AG08396 (cell line): Measurements from ENCODE around the gene LACTB.
"Not testable (repeated sequence)": the region's sequence is repeated elsewhere in the genome, so short reads cannot be mapped to it uniquely, and the experiment has no call there.

Source experiments
- DNase-seq: peaks from one replicate; pipeline ENCODE4 v3.0.0; 2012; ENCODE audit warnings: low spot score, mixed read lengths

LACTB gene

DNA sequence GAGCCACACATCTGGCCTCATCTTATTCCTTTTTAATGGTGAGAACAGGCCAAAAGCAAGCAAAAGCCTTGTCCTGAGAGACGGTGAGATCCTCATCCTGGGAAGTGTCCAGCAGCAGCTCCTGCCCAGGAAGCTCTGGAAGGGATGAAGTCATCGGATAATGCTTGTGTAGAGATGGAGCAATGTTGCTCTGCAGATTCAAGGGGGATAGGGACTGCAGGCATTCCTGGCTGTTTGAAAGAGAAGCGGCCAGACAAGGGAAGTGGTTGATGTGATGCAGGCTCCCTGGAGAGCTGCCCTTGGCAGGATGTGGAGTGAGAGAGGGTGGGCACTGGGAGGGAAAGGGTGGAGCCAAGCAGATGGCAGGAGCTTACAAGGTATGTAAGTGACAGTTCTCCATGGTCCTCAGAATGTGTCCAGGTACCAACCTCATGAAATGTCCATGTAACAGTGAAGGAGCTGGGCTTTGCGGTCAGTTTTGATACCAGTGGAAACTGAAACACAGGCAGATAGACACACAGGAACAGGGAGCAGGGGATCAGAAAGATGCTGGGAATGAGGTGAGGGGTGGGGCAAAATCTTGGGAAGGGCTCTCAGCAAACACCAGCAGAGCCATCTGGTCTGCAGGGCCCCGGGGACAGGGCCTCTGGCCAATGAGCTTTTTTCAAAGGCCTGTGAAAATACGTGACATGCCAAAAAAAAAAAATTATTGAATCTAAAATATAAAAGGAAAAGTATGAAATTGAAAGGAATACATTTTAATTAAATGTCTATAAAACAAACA is 32.2 kb upstream of the LACTB start:
- peak; percentile 67 for DNase-seq

DNA sequence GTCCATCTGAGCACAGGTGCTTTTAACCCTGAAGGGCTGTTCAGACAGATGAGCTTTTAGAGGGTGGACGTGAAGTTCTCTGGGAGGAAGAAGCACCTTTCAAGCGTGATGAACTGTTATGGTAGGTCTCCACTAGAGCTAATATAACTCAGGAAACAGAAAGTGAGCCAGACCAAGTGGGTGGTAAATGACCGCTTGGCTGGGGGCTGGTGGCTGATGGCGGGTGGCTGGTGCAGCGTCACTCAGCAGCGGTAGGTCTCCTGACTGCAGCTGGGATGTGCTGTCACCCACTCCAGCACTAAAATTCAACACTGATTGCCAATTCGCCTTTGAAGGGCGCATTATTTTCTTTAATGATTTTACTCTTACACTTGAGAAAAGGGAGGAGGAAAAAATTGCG is 31.2 kb upstream of the LACTB start:
- no peak for DNase-seq

DNA sequence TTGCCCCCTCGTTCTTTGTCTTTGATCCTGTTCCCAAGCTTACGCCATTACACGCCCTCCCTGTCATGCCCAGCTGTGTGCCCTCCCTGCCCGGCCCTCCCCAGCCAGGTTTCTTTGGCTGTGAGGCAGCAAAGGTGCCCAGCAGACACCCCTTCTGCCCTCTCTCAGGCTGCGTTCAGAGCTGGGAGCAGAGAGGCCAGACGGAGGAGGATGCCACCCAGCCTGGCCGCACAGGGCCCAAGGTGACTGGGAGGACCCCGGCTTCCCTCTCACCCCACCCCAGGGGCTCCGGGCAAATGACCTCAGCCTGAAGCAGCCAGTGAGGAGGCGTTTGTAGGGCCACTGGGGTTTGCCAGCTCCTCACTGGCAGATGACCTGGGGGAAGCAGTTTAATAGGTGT is 30.8 kb upstream of the LACTB start:
- DNase-seq = no peak

DNA sequence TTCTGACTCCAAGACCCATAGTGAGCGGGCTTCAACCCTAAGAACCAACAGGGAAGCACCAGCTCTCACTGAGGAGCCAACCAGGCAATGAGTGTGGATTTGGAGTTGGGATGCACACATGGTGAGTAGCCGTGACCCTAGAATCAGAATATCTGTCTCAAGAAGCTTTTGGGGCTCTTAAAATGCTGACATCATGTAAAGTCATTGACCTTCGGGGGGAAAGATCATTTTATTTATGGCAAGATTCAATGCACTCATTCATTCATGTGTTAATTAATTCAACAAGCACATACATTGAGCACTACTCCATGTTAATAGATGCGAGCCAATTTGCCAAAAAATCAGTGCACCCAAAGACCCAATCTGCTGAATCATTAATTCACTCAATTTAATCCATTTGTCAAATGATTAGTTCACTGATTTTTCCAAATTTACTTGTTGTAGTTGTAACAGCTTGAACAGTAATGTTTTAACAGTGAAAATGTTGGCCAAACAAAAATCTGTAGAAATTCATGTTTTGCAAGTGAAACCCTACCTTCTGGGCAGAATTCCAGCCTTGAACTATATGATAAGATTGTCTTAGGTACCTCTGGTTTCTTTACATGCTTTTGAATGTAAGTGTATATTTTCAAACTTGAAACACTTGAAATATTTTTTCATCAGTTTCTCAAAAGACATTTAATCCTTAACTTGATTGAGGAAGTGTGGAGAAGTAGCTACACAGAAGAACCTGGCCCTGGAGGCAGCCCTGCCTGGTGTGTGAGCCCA is 29.8 kb upstream of the LACTB start:
- DNase-seq = no peak

DNA sequence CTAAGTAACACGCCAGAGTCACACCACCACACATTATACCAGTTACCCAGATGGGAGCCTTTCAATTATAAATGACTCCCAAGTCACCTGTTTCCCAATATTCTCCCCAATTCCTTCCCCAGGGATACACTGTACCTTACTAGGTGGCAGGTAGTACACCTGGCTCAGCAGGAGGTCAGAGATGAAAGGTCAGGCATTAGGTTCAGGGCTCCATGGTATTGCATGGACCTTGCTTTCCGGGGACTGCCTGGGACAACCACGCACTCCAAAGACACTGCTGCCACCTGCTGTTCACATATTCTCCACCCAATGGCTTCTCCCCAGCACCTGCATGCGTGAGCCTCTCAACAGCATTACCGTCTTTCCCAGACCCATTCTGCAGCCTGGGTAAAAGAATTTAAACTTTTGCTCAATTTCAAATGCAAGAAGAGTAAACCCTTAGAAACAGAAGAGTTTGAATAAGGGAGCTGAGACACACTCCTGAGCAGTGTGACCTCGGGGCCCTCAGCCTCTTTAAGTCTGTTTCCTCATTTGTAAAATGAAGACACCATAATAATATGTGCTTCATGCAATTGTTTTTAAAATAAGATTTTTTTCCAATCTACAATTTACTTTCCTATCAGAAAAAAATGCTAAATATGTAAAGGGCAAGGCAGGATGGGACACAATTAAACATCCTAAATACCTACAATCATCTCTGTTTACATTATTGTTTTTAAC is 28.0 kb upstream of the LACTB start:
- peak; percentile 70 for DNase-seq

DNA sequence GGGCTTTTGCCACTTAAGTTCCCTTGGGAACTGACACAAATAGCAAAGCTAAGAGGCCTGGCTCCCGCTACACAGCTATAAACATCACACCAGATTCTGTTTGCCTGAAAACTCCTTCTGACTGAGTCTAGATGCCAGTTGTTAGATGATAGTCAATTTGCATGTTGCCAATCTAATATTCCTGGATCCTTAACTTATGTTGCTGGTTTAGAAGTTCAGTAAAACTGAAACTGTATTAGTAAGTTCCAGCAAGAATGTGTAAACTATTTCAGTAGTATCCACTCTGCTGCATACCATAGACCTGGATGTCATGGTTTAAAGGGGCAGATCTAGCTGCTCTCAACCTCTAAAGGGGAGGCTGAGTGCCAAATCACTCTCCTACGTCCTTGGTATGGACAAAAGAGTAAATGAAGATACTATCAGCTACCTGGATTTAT is 27.1 kb upstream of the LACTB start:
- DNase-seq = peak; percentile 75

DNA sequence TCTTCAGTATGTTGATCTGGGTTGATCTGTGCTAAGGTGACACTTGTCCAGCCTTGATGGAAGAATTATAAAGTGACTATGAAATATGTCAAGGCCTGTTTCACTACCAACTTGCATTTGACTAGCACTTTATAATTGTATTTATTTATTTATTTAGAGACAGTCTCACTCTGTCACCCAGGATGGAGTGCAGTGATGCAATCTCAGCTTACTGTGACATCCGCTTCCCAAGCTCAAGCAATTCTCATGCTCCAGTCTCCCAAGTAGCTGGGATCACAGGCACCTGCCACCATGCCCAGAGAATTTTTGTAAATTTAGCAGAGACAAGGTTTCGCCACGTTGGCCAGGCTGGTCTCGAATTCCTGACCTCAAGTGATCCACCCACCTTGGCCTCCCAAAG is 25.5 kb upstream of the LACTB start:
- no peak for DNase-seq

DNA sequence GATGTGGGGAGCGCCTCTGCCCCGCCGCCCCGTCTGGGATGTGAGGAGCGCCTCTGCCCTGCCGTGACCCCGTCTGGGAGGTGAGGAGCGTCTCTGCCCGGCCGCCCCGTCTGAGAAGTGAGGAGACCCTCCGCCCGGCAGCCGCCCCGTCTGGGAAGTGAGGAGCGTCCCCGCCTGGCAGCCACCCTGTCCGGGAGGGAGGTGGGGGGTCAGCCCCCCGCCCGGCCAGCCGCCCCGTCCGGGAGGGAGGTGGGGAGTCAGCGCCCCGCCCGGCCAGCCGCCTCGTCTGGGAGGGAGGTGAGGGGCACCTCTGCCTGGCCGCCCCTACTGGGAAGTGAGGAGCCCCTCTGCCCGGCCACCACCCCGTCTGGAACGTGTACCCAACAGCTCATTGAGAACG is 22.8 kb upstream of the LACTB start:
- not testable (repeated sequence) for DNase-seq

DNA sequence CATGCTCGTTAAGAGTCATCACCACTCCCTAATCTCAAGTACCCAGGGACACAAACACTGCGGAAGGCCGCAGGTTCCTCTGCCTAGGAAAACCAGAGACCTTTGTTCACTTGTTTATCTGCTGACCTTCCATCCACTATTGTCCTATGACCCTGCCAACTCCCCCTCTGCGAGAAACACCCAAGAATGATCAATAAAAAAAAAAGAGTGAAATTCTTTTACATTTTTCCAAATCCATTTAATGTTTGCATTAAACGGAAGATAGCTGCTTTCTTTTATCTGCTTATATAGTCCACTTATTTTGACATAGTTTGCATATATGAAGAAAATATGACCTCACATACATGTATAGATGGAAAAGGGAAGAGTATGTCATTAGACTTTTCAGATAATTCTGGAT is 22.1 kb upstream of the LACTB start:
- DNase-seq = not testable (repeated sequence)

DNA sequence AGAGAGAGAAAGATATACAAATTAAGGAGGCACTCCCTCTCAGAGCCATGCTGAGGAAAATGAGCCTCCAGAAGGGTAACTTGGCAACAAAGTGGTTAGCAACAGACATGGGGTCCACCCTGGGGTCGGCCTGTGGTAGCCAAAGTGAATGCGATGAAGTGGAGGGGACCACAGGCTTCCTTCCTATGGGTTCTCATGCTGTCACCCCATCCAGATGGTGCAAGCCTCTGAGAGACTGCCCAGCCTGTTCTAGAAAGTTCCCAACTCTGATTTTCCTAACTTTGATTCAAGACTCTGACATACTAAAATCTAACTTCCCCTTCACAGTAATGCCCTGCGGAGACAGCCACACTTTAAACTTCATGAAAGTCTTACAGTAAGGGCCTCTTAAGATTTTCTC is 18.2 kb upstream of the LACTB start:
- no peak for DNase-seq

DNA sequence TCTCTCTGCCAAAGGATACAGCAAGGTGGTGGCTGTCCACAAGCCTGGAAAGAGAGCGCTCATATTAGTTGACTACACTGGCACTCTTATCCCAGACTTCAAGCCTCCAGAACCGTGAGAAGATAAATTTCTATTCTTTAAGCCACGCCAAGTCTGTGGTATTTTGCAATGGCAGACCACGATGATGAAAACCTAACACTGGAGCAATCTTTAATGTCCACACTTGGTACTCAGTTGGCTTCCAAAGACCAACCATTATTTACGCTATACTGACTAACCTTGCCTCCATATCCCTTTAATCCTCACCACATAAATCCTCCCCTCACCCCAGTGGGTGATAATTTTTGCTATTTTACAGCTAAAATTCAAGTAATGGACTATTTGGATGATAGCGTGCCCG is 16.9 kb upstream of the LACTB start:
- no peak for DNase-seq

DNA sequence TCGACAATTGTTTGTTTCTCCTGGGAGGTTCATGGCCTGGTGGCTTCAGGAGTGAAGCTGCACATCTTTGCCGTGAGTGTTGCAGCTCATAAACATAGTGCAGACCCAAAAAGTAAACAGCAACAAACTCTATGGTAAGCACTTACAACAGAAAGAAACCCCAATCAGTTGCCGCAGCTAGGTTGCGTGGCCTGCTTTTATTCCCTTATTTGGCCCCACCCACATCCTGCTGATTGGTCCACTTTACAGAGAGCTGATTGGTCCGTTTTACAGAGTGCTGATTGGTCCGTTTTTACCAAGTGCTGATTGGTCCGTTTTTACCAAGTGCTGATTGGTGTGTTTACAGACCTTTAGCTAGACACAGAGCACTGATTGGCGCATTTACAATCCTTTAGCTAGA is 16.3 kb upstream of the LACTB start:
- not testable (repeated sequence) for DNase-seq

DNA sequence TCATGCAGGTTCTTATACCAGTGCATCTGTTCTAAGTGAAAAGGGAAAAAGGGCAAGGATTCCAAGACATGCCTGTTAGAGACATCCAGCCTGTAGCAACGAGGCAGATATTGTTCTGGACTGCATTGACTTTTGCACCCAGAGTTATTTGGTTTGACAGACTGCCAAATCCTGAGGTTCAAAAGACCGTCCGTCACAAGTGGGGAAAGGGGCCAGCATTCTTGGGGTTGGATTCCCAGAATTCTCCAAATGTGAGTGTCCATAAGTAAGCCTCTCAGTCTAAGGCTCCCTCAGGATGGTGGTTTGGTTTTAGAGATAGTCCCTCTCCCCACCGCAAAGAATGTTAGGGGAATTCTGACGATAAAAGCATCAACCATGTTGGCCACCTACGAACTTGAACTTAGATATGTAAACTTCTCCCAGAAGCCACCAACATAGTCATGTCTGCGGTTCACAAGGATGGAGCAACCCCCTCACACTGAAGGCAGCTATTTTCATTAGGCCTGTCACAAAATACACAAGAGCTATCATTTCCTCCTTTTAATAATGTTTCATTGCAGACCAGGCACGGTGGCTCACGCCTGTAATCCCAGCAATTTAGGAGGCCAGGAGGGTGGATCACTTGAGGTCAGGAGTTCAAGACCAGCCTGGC is 13.6 kb upstream of the LACTB start:
- peak; percentile 90 for DNase-seq

DNA sequence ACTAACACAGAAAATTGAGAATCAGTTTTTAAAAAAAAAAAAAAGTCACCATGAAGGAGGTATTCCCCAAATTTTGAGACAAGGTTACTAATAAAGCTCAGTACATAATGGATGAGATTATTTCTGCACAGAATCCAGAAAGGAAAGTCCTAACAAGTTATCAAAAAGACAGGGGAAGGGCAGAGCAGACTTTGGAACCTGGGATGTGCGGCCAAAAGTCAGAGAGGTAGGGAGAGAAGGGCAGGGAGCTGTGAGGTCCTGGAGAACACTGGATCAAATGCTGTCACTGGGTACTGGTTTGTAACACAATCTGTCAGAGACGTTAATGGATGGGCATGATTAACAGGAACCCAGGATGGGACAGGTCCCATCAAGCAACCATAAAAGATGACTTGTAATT is 12.2 kb upstream of the LACTB start:
- DNase-seq = no peak

DNA sequence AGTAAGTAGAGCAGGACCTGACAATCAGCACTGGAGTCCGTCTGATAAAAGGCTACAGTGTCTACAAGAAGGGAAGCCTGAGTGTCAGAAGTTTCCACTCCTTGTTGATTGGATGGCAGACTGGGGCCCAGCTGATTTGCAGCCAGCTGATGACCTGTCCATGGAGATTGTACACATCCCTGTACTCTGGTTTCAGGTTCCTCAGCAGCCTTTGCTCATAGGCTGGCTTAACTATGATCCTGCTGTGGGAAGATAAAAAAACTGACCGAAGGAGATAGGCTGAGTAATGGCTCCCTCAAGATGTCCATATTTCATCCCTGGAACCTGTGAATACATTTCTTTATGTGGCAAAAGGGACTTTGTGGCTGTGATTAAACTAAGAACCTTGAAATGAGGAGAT is 11.7 kb upstream of the LACTB start:
- no peak for DNase-seq

DNA sequence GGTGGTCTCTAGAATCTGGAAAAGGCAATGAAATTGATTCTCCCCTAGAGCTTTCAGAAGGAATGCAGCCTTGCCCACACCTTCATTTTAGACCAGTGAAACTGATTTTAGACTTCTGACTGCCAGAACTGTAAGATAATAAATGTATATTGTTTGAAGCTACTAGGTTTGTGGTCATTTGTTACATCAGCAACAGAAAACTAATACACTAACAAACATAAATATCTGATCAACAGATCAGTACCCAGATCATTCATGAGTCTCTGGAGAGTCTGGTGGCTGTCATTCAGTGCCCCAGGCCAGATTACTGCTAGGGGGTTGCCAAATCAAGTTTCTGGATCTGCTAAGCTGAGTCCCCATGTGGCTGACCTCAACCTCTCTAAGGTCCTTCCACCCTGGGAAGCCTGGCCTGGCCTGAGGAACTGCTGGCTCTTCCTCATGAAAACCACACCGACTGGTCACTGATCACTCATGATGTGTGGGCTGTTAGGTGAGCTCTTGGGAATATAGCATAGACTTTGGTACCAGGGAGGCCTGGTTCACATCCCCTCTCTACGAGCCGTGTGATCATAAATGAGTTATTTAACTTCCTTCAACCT is 11.1 kb upstream of the LACTB start:
- no peak for DNase-seq

DNA sequence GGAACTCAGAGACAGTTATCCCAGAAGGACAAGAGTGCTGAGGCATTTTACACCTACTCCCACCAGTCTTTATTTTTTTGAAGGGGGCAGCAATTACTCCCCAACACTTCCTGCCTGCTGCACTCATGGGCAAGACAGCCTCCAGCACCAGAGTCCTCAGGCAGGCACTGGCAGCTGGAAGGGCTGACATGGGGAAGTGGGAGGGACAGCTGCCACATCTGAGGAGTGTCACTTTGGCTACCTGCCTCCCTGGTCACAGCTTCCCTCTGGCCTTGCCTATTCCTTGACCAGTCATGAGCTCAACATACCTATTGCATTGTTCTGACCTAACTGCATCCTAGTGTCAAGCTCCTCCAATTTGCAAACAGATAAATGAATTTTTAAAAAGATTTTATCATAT is 10.2 kb upstream of the LACTB start:
- no peak for DNase-seq

DNA sequence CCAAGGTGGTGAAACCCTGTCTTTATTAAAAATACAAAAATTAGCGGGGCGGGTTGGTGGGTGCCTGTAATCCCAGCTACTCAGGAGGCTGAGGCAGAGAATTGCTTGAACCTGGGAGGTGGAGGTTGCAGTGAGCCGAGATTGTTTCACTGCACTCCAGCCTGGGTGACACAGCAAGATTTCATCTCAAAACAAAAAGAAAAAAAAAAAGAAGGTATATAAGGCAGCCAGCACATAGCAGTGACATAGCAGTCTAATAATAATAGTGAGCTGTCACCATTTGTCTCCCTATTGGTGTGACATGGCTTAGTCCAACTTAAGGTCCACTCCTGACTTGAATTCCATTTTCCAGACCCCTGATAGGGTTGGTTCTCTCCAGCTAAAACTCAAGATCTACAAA is 8.8 kb upstream of the LACTB start:
- DNase-seq = no peak

DNA sequence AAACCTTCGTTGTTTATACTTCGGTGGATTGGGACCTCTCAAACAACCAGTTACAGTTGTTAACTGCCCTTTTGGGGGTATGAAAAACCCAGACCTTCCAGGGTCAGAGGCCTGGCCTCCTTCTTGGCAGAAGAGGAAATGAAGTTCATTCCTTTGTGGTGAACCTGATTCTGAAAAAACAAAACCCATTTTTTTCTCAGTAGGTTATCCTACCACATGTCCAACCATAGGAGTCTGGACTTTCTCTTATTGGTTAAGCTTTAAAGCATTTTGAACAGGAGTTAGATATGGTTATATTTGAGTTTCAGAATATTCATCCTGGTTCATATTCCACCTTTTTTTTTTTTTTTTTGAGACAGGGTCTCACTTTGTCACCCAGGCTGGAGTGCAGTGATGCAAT is 7.2 kb upstream of the LACTB start:
- no peak for DNase-seq

DNA sequence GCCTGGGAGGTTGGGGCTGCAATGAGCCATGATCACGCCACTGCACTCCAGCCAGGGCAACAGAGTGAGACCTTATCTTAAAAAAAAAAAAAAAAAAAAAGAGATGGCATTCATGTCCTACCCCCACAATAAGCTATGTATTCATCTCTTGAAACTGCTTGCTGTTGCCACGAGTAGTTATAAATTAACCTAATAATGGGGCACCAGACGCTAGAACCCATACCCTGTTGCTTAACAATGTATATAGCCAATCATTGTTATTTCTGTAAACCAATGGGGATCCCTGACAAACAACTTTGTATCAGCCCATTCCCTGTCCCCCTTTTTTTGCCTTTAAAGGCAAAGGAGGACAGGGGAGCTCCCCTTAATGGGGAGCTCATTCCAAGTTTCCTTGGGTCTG is 2.8 kb upstream of the LACTB start:
- no peak for DNase-seq

DNA sequence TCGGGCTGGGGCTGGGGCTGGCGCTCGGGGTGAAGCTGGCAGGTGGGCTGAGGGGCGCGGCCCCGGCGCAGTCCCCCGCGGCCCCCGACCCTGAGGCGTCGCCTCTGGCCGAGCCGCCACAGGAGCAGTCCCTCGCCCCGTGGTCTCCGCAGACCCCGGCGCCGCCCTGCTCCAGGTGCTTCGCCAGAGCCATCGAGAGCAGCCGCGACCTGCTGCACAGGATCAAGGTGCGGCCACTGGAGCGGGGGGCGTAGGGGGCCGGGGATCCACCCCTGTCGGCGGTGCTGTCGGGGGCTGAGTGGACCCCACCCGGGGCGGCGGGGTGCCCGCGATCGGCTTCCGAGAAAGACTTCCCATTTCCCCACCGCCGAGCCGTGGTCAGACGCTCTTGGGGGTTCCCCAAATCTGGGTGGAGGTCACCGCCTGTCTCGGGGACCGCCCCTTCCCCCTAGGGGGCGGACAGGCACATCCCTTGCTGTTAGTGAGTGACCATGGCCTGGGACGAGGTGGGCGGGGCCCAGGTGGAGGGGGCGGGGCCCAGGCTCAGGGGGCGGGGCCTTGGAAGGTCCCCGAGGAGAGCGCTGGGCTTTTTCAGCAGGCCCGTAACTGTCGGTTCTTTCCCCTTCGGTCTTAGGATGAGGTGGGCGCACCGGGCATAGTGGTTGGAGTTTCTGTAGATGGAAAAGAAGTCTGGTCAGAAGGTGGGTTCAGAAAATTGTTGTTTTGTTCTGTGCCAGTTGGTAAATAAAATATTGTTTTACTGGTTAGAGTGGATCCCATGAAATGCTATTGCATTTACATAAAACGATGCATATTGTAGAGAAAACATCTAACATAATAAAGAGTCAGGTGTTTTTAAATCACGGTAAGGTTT is 578 bp downstream of the LACTB start:
- DNase-seq = peak; percentile 88
